Fibroblast of skin of right biceps (primary cell): ENCODE data around the gene CFAP46.
"Not testable (repeated sequence)": the region's sequence is repeated elsewhere in the genome, so short reads cannot be mapped to it uniquely, and the experiment has no call there.

Experiments used
- DNase-seq: peaks from one replicate; pipeline ENCODE4 v3.0.0-alpha.2; 2013

CFAP46 gene

DNA sequence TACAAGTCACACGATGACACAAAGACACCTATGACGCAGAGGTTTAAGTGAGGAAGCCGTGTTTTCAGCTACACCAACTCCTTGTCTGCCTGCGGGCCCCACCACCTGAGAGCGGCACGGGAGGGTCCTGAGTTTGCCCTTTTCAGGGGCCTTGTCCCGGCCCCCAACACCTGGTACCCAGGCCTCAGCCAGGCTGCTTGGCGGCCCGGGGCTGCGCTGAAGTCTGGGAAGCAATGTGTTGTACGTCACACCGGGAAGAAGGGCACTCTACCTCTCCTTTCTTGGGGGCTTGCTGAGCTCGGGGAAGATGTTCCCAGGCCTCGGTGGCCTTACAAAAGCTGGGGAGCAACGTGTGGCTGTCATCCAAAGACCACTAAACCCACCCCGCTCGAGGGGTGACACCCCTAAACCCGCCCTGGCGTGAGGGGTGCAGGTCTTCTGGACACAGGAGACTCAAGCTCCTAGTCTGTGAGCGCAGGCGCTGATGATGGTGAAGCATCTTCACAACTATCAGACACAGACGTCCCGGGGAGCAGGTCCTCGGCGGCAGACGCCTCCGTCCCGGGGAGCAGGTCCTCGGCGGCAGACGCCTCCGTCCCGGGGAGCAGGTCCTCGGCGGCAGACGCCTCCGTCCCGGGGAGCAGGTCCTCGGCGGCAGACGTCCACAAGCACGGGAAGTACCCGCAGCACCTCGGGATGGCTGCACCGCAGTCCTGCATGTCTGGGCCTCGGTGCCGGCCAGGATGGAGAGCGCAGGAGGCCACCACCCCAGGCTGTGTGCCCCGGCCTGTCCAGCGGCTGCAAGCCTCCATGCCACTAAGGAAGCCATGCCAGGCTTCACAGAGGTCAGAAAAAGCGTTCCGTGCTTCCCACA, 15.4 kb downstream of the CFAP46 start:
- no peak for DNase-seq

DNA sequence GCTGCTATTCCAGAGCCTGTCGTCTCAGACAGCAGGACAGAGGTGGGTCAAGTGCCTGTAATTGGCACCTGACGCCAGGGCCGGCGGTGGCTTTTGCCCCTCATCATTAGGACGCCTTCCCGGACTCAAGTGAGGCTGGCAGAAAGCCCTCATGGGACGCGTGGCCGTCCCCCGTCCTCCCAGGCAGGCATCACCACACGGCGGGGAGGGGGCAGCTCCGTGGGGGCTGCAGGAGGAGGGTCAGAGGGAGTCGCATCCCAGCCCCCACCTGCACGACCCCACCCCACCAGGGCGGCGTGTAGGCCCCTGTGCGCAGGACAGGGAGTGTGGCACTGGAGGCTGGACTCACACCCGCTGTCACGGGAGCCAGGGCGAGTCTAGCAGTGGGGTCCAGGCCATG, 16.3 kb downstream of the CFAP46 start:
- DNase-seq, result no peak

DNA sequence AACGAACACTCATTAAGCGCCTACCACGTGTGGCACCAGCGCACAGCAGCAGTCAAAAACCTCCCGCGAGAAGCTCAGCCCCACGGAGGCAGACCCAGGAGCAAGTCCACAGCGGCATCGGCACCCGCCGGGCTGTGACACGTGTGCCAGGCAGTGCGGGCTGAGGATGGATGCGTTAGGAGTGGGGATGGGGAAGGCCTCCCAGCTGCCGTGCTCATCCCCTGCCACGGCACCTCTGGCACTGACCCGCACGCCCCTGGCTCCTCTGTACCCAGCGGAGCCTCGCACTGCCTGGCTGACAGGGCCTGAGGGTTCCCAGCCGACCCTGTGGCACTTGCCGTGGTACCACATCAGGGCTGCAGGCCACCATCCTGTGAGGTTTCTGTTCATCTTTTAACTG, 16.8 kb downstream of the CFAP46 start:
- DNase-seq, result no peak

DNA sequence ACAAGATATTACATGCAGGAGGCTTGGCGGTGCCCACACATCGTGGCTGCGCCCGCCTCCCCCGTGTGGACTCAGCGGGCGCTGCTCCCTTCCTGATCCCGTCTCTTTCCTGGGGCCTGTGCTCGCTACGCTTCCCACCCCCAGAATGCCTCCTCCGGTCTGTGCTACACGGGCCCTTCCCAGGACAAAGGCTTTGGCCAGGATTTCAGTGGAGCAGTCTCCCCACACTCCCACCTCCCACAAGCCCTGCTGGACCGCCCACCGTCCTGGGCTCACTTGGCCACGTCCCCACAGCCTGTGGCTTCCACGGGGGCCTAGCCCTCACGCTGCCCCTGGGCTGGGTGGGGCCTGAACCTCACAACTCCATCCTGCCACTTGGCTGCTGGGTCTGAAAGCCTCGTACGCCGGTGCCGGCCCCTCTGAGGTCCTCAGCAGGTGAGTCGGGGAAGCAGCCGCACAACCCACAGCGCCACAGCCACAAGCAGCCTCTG, 17.3 kb downstream of the CFAP46 start:
- no peak for DNase-seq

DNA sequence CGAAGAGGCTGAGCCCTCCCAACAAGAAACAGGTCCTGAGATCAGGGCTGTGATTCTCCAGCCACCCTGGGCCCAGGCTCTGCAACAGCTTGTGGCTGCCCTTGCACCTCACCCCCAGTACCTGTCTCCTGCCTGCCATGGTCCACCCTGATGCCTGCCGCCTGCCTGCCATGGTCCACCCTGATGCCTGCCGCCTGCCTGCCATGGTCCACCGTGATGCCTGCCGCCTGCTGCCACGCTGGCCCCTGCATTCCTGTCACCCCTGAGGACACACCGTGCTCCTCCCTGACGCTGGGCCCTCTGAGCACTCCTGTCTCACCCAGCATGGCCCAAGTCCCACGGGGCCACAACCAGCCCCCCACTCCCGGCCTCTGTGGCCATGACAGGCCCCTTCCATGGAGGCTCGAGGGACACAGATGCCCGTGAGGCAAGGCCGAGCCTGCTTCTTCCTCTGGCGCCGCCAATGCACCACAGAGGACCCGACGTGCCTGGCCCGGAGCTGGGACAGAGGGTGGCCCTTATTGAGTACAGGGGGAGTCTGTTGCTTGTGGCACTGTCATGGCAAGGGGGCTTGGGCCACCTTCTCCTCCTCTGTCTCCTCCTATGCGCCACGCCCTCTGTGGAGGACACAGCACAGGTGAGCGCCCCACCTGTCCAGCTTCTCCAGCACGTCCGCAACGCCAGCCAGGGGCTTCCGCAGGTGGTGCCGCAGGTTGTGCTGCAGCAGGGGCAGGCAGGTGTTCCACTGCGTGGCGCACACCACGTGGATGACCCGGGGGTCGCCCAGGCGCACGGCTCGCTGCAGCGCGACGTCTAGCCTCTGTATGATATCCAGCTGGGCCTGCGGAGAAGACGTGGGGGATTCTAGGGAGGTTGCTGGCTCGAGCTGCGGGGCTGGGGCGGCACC, 18.1 kb downstream of the CFAP46 start:
- no peak for DNase-seq

DNA sequence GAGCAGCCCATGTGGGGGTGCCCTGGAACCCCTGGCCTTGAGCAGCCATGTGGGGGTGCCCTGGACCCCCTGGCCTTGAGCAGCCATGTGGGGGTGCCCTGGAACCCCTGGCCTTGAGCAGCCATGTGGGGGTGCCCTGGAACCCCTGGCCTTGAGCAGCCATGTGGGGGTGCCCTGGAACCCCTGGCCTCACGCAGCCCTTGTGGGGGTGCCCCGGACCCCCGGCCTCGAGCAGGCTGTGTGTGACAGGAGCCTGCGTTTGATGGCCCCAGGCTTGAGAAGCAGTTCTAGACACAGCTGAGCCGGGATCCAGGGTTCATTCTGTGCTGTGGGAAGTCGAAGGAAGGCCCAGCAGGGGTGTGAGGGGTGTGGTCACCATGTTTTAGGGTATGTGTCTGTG, 19.0 kb downstream of the CFAP46 start:
- DNase-seq, result not testable (repeated sequence)

DNA sequence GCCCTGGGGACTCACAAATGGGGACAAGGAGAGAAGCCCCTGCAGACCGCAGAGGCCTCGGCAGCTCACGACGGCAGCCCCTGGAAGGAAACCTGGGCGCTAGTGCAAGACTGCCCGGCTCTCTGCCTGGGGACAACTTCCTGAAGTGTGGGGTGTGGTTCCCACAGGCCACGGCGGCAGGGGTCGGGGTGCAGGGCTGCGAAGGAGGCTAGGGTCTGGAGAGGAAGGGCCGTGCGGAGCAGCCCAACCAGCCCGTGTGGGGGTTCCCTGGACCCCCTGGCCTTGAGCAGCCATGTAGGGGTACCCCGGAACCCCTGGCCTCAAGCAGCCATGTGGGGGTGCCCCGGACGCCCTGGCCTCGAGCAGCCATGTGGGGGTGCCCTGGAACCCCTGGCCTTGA, 19.5 kb downstream of the CFAP46 start:
- DNase-seq, result no peak

DNA sequence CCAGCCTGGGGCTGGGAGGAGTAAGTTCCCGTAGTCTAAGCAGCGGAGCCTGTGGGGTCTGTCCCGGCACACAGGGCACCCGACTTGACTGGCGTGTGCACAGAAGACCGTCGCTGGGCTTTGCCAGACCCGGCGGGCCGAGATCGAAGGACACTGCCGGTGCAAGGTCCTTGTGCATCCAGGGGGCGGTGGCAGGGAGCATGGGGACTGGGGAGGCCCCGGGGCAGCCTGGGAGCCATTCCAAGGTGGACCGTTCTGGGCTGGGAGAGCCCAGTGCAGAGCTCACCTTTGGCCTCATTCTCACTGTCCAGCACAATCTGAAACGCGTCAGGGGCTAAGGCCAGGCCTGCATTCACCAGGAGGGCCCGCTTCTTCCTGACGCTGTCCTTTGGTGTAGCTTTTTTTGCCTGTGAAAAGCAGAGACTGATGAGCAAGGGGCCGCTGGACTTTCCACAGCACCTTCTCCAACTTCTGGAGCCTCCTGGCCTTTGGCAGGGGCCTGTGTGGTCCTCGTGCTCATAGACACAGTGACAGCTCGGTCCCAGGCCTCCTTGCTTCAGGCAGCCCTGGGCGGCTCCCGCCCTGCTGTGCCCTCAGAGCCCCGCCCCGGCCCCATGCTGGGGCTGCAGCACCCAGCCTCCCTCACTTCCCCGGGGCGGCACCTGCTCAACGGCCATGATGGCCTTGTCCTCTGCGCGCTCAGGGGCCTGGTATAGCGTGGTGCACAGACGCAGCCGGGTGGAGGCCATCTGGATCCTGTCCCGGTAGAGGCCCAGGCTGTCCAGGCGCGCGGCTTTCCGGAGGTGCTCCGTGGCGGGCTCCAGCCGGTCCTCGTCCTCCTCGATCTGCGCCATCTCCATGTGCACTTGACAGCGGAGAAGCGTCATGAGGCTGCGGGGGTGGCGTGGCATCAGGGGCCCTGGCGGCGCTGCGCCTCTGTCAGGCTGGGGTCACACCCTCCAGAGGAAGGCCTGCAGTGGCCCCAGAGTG, 20.3 kb downstream of the CFAP46 start:
- DNase-seq, result no peak

DNA sequence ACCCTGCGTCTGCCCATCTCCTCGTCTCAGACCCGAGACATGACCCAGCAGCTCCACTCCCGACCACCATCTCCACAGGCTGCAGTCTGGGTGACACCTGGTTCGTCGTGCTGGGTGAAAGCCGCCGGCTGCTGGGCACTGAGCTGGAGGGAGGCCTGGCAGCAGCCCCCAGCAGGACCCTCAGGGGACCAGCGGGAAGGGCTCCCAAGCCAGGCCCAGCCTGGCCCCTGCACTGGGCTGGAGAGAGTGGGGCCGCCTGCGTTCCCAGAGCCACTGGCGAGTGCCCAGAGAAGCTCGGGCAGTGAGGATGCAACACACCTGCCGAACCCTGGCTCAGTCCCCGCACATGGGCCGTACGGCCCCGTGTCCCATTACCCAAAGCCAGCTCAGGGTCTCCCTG, 21.3 kb downstream of the CFAP46 start:
- no peak for DNase-seq

DNA sequence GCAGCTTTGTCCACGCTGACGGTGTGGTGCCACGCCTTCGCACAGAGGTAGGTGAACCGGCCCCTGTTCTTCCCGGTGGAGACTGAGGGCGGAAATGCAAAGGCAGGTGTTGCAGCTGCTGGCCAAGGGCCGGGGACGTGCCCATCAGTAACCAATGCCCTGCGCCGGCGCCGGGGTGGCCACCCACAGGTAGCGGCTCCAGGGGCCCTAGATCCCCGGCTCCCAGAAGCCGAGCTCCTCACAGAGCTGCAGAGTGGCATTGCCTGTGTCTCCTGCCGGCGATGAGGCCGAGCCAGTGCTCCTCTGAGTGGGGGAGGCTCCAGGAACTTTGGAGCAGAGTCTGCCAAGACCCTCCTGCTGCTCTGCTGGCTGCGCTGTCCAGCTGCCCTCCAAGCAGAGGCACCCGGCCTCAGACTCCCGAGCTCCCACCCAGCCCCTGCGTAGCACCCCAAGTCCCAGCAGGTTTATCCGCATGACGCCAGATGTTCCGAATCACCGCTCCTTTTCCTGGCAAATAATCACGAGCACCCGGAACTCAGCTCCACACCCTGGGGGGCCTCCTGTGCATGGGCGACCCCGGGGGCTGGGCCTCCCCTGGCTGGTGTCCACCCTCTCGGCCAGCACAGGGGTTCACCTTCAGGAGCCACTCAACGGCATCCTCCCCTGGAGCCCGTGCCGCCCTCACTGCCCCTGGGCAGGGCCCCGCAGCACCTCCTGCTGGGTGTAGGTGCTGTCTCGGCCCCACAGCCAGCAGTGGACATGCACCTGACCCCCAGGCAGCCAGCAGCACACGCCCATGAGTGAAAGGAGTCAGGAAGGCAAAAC, 22.1 kb downstream of the CFAP46 start:
- DNase-seq, result no peak

DNA sequence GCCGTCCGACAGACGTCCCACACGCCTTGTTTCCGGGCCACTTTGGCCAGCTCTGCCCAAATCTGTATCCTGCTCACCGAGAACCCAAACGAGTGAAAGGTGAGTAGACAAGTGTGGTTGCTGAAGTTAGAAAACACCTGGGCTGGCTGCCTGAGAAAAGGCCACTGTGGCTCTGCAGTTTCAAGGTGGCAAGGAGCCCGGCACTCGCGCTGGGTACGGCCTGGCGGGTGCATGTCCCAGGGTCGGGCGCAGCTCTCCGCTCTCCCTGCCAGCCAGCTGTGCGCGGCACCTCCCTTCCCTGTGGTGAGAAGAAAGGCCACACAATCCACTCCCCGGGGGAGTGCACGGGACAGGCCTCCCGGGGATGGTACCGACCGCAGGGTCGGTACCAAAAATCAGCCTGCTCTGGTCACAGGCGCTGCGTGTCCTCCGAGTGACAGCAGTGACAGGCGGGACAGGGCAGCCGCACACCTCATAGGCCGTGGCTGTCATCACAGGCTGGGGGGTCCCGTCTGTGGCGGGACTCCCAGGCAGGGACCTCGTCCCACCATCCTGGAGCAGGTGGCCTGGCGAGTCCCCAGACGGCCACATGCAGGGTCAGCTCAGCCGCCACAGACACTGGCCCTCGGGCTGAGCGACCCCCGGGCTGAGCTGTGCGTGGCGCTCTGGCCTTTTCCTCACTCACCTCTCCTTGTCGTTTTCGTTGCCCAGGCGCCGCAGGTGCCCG, 22.8 kb downstream of the CFAP46 start:
- no peak for DNase-seq

DNA sequence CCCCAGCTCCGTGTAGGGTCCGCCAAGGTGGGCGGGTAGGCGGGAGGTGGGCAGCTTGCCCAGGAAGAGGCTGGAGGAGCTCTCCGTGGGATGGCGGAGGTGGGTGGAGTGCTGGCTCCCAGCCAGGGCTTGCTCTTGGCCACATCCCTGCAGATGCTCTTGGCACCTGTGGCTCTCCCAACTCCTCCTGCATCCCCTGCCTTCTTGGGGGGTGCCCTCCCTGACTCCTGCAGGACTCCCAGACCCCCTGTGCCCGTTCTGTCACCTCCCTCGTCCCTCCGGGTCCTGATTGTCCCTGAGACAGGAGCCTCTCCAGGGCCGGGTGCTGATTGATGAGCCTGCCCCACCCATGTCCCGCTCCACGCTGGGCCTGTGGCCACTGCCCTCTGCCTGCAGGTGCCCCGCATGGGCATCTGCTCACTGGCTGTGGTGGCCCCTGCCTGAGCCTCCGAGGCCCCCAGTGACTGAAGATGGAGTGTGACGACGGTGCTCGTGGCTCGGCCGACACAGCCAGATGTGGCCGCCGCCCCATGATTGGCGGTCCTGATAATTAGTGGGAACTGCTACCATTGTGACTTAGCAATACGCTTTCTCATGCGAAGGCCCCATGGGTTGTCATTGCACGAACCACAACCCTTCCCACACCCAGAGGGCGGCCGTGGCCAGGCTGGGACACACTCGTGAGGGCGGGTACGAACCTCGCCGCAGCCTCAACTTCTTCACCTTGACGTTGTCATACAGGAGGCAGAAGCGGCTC, 23.6 kb downstream of the CFAP46 start:
- no peak for DNase-seq

DNA sequence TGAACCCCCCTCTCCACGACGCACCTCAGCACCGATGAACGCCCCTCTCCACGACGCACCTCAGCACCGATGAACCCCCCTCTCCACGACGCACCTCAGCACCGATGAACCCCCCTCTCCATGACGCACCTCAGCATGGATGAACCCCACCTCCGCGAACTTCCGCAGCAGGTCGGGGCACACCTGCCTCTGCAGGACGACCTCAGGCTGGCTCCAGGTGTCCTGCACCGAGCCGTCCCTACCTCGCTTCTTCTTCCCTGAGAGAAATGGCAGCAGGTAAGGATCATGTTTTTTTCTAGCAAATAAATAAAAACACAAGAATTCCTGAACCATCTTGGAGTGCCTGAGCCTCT, 24.1 kb downstream of the CFAP46 start:
- DNase-seq, result no peak

DNA sequence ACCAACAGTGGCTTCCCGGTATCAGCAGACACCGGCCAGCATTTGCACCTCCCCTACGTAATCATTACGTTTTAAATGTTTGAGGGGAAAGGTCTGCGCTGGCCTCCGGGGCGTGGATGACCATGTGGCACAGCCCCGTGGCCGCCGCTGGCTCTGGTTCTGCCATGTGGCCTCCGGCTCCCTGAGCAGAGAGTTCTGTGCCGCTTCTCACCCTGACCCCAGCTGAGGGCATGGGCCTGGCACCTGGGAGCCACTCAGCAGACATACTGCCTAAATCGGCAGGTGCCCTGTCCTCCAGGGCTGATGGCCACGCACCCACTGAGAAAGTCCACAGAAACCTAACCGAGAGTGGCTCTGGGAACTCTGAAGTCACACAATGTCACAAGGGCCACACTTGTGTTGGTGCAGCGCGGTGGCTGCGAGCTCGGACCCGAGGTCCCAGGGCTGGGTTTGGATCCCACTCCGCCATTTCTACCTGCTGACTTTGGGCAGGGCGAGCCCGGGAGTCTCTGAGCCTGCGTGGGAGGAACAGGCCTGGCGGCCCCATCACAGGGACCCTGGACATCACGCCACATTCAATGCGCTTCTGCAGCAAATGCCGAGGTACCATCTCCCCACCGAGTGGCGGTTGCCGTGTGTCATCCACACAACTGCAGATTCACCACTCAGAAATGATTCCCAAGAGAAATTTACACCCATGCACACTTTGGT, 25.3 kb downstream of the CFAP46 start:
- no peak for DNase-seq

DNA sequence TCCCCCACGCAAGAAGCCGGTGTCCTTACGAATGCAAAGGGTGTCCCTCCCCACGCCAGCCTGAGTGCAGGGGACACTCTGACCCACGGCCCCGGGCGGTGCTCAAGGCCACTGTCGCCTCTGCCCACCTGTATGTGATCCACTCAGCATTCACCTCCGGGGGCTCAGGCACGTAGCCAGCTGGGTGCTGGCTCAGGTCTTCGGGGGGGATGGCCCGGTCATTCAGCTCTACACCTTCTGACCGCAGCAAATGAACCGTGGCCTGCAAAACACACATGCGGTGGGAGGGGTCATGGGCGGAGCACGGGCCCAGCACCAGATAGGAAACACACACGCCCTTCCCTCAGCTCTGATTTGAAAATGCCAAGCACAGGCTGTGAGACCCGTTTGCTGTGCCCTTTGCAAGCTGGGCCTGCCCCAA, 25.9 kb downstream of the CFAP46 start:
- DNase-seq, result no peak

DNA sequence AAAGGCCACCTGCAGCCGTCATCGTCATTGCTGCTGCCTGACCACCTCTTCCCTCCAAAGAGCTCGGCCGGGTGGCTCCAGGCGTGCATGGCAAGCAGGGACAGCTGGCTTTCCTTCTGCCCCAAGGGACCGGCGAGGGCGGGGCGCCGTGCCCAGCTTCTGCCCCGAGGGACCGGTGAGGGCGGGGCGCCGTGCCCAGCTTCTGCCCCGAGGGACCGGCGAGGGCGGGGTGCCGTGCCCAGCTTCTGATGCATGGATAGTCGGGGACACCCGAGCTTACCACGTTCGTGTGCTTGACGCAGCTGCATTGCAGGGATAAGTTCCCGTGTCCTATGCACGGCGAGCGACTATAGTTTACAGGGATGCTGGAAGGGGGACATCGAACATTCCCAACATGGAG, 27.0 kb downstream of the CFAP46 start:
- DNase-seq, result no peak

DNA sequence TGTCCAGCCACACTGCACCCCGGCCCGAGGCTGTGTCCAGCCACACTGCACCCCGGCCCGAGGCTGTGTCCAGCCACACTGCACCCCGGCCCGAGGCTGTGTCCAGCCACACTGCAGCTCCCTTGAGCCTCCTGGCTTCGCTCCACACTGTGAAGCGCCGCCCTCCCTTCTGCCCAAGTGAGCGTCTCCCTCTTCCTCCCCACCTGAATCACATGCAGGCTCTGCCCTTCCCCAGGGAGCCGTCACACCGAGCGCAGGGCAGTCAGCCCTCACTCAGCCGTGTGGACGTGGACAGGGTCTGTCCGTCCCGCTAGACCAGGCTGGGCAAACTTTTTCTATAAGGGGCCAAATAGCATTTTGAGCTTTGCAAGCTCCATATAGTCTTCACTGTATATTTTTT, 27.6 kb downstream of the CFAP46 start:
- DNase-seq, result no peak

DNA sequence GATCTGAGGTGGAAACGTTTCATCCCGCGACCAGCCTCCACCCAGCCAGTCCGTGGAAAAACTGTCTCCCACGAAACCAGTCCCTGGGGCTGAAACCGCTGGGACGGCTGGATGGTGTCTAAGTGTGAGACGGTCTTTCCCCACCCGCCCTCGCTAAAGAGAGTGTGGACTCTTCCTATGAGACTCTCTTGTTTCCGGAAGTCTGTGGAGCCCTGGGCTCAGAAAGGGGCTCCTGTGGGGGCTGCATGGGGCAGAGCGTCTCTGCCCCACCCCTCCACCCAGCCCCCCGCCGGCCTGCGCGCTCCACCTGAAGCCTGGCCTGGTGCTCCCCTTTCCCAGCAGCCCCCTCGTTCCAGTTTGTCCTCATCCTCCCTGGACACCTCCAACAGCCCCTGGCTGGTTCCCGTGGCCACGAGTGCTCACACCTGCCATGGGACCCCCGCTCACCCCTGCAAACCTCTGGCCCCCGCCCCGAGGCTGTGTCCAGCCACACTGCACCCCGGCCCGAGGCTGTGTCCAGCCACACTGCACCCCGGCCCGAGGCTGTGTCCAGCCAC, 28.7 kb downstream of the CFAP46 start:
- no peak for DNase-seq
